Midbrain (tissue), 1 donor: Measurements from ENCODE around the gene DMRT2.

Experiments
- DNase-seq: peaks from one replicate; lab custom pipeline; 2025; lab: John Stamatoyannopoulos, UW

Gene DMRT2

GRCh38 chr9:1047591-1048230, 2.4 kb upstream of the DMRT2 start:
- no peak for DNase-seq

- DNase-seq = no peak
These were observed 1.9 kb upstream of the DMRT2 start for GRCh38 chr9:1048231-1048619.

GRCh38 chr9:1048811-1049210, 1.3 kb upstream of the DMRT2 start:
- no peak for DNase-seq

- no peak for DNase-seq
These were observed 516 bp upstream of the DMRT2 start for GRCh38 chr9:1049641-1050040.

- no peak for DNase-seq
These were observed 1.0 kb downstream of the DMRT2 start for GRCh38 chr9:1051210-1051583.

GRCh38 chr9:1051584-1052275, 1.6 kb downstream of the DMRT2 start:
- DNase-seq = peak; percentile 45

GRCh38 chr9:1052365-1053281, 2.5 kb downstream of the DMRT2 start:
- peak; percentile 18 for DNase-seq

GRCh38 chr9:1053282-1053621, 3.1 kb downstream of the DMRT2 start:
- DNase-seq = no peak

GRCh38 chr9:1053986-1054425, 3.8 kb downstream of the DMRT2 start:
- DNase-seq = no peak

GRCh38 chr9:1055166-1055565, 5.0 kb downstream of the DMRT2 start:
- DNase-seq = no peak

GRCh38 chr9:1057910-1058309, 7.8 kb downstream of the DMRT2 start:
- DNase-seq = peak; percentile 87

- no peak for DNase-seq
These were observed 8.8 kb downstream of the DMRT2 start for GRCh38 chr9:1058826-1059487.

GRCh38 chr9:1065130-1065529, 15.0 kb downstream of the DMRT2 start:
- DNase-seq = no peak

GRCh38 chr9:1070692-1071091, 20.5 kb downstream of the DMRT2 start:
- DNase-seq = no peak

- no peak for DNase-seq
These were observed 21.6 kb downstream of the DMRT2 start for GRCh38 chr9:1071730-1072129.

- no peak for DNase-seq
These were observed 23.3 kb downstream of the DMRT2 start for GRCh38 chr9:1073497-1073896.

GRCh38 chr9:1077616-1078015, 27.5 kb downstream of the DMRT2 start:
- DNase-seq = no peak

GRCh38 chr9:1083325-1083913, 33.3 kb downstream of the DMRT2 start:
- DNase-seq = peak; percentile 80

- DNase-seq = no peak
These were observed 34.9 kb downstream of the DMRT2 start for GRCh38 chr9:1085086-1085485.

- DNase-seq = no peak
These were observed 36.4 kb downstream of the DMRT2 start for GRCh38 chr9:1086517-1086916.

GRCh38 chr9:1087120-1087881, 37.1 kb downstream of the DMRT2 start:
- DNase-seq = no peak
